Activated T-cell treated with anti-CD3 and anti-CD28 coated beads for 48 hours (primary cell): Measurements from ENCODE around the gene SEC22B.
"Not testable (repeated sequence)": the region's sequence is repeated elsewhere in the genome, so short reads cannot be mapped to it uniquely, and the experiment has no call there.

ENCODE experiments used
- DNase-seq: peaks from one replicate; pipeline ENCODE4 v3.0.0-alpha.2; 2020; ENCODE audit warnings: low read depth

The SEC22B gene

GRCh38 chr1:120145806-120146205 lies 30.5 kb downstream of the SEC22B start:
- not testable (repeated sequence) for DNase-seq

- not testable (repeated sequence) for DNase-seq
These were observed 31.7 kb downstream of the SEC22B start for GRCh38 chr1:120144626-120145025.

- not testable (repeated sequence) for DNase-seq
These were observed 32.2 kb downstream of the SEC22B start for GRCh38 chr1:120144169-120144568.

DNA sequence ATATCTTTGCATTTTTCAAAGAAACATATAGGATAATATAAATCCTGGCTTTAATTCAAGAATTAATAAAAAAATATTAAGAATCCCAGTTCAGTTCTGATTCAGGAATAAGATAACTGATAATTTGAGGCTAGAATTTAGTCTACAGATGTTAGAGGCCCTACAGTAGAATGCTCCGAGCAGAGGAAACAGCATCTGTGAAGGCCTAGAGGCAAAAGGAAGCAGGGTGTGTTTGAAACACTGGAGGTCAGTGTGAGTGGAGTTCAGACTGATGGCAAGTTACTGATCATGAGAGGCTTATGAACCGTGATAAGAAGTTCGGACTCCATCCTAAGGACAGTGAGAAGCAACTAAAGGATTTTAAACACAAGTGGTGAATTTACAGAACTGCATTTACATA lies 33.0 kb downstream of the SEC22B start:
- DNase-seq: not testable (repeated sequence)

DNA sequence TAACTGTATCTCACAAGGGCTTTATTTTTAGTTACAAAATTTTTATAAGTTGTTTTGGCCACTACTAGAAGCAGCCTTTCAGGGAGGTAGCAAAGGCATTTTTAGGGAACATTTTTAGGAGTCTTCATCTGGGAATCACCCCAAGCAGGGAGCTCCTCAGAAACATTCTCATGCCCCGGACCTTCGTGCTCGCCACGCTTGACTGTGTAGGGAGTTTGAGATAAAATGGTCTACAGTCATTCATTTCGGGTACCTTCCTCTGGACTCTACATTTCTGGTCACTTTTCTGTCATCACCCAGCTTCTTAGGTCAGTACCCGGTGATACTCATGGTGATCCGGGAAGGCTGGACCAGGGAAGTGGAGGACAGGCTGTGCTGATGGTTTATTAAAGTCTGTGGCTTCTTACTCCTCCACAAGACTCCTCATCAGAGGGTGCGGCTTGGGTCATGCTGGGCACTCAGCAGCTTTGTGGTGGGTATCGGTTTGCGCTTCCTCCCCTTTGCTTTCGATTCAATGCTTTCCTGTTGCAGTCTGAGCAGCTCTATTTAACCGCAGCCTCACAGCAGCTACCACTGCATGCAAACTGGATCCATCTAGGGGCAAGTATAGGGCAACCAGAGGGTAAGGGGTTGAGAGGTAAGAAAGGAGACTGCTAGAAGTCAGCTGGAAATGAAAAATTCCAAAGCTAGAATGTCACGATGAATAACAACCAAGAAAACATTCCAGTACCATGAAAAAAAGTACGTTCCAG lies 33.6 kb downstream of the SEC22B start:
- peak; percentile 46 for DNase-seq

DNA sequence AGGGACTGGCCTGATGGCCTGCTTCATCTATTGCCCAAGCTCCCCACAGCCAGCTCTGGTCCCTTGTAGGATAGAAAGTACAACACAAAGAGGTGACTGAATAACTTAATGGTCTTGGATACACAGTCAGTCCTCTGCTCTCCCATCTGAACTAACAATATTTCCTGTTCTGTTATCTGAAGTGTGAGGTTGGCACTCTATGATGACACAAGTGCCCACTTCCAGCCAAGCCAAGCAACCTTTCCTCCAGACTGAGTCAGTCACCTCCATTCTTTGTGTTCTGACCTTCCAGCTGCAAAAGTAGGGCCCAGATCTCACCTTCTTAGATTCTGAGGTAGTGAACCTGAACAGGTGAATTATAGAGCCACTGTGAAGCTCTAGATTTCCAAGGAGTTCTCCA lies 34.5 kb downstream of the SEC22B start:
- DNase-seq: not testable (repeated sequence)

DNA sequence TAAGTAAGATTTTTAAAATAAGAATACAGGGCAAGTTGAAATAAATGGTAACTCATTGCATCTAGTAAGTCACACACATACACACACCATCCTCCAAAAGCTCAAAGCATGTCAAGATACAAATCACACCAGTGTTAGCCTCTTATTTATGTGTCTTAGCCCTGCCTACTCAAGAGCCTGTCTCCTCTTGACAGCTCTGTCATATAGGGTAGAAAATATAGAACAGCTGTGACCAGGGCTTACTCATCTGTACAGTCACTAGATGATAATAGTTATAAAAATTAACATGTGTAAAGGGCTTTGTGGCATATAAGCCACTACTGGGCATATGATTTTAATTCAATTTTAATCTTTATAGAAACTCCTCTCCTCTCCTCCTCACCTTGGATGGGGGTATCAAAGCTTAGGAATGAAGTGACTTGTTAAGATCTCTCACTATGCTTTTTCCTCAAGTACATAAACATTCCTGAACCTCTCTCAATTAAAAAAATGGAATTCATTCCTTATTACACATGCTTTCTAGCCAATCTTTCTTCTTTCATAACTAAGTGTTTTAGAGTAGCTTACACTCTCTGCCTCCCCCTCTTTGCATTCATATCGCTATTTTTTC lies 35.6 kb downstream of the SEC22B start:
- not testable (repeated sequence) for DNase-seq

DNA sequence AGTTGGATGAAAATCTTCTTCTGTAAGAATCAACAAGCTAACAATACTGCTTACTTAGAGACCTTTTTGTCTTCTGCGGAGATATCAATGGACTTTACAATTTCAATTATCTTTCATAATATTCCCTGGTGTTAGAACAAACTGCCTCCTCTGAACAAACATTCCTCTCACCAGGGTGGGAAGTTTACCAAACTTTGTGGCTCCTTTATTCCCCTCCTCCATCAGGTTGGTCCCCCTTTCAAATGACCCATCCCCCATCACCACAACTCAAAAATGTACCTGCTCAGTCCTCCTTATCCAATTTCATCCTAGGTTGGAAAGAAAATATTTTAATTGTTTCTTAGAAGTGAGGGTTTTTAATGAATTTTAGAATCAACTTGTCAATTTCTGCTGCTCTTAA lies 40.2 kb downstream of the SEC22B start:
- not testable (repeated sequence) for DNase-seq

- DNase-seq: not testable (repeated sequence)
These were observed 42.4 kb downstream of the SEC22B start for GRCh38 chr1:120133928-120134325.

GRCh38 chr1:120133228-120133927 lies 42.9 kb downstream of the SEC22B start:
- no peak for DNase-seq

DNA sequence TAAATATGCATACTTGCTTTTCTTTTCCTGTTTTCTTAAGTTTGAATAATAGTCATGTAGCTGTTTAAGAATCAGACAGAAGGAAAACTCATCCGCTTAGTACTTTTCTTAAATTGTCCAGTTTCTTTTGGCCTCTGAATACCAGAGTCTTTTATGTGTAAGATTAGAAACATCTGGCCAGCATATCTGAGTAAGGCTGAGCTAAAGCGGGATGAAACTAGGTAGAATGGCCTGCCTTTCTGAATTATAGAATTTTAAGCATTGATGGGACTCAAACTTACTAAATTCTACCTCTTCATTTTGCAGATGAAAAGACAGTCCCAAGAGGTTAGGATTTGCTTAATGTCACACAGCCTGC lies 43.9 kb downstream of the SEC22B start:
- DNase-seq: not testable (repeated sequence)

GRCh38 chr1:120131611-120132405 lies 44.5 kb downstream of the SEC22B start:
- DNase-seq: not testable (repeated sequence)

DNA sequence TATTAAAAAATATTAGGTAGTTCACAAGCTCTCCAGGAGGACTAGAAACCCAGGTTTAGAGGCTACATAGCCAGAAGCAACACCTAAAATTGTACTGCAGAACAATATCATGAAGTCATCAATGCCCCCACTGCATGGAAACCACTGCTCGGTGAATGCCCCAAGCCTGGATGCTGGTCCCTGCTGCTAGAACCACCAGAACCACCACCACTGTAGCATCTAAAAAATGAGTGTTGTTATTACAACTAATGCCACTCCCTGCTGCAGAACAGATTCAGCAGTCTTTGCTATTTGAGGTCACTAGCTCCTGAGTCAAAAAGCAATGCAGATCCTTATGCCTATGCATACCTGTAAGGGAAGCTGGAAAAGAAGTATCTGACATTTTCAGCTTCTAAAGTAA lies 48.4 kb downstream of the SEC22B start:
- DNase-seq: not testable (repeated sequence)

GRCh38 chr1:120126216-120126615 lies 50.1 kb downstream of the SEC22B start:
- not testable (repeated sequence) for DNase-seq

GRCh38 chr1:120124628-120125027 lies 51.7 kb downstream of the SEC22B start:
- DNase-seq: not testable (repeated sequence)

DNA sequence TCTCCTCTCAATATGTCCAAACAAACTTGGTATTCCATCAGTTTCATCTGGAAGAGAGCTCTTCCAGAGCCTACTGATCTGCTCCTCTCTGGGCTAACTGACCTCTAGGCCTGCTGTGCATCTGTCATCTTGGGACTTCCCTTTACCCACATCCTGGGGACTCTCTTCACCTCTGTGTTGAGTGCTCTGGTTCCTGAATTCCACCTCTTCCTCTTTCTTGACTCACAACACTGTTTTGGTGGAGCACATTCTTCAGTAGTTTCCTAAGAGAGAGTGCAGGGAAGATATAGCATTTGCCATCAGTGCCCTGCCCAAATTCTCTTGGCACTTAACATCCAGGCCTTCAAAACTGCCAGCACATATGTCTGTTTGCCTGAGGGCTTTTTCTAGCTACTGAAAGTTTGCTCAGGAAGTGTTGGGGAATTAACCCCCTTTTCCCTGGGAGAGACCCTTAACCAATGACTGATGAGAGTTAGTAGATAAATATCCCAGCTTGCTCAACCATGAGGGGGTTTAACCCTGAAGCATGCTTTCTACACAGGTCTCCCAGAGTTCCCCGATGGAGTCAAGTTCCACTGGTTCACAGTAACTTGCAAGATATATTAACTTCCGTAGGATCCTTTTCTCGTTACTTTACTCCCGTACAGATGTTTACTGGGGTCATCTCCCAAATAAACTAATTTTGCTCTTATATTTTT lies 52.4 kb downstream of the SEC22B start:
- DNase-seq: not testable (repeated sequence)

DNA sequence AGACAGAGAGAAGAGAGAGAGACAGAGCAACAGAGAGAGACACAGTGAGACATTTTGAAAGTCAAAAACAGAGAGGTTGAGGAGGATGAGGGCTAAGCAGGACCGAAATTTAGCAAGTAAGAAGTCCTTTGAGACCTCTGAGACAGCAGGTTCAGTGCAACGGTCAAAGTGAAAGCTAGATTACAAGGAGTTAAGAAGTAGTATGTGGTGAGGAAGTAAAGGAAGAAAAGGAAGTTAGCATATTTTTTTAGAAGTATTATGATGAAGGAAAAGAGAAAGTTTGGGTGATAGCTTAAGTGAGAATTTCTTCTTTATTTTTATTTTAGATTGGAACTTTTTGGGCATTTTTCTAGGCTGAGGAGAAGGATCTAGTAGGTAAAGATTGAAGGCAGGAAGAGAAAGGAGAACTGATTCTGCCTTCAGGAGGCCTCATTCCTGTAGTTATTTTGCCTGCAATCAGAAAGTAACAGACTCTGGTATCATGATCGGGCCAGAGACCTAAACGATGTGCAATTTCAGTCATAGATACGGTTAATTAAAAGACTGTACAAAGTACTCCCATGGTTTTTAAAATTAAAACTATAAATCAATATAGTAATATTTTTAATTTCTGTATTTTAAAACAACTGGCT lies 53.9 kb downstream of the SEC22B start:
- DNase-seq: not testable (repeated sequence)

- DNase-seq: not testable (repeated sequence)
These were observed 54.5 kb downstream of the SEC22B start for GRCh38 chr1:120121830-120122229.

DNA sequence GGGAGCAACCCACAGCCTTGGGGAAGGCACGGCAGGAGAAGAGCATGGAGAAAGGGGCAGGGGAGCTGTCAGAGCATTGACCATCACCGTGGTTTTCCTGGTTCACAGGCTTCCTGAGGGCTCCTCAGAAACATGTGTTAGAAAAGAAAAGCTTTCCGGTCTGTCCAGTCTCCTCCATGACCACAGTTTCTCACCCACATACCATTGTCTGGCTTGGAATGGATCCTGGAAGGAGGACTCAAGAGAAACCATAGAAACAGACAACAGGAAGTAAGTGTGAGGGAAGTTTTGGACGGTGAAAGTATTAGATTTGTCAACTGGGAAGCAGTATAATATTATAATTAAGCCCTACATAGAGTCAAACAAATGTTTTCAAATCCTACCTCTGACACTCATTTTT lies 55.8 kb downstream of the SEC22B start:
- DNase-seq: not testable (repeated sequence)

GRCh38 chr1:120117371-120118177 lies 58.7 kb downstream of the SEC22B start:
- not testable (repeated sequence) for DNase-seq
